ENCODE results near the gene UNC5CL.

The UNC5CL gene

GRCh38 chr6:41062056-41062455, 23.0 kb upstream of the UNC5CL start:
- Histone ChIP-seq H4K8ac (ENCODE audit: low read depth, low read length) (no peak overlapping the region), H2BK5ac (ENCODE audit: low read depth, low read length, poor library complexity) (no peak overlapping the region), H3K36me3 (ENCODE audit: control insufficient read depth in 1 of 2, insufficient read depth in 2 of 2, low read length in 2 of 2) (peaks cover 1 to 2% of the 10 kb centered on the region in 2 experiments), H3K4ac (ENCODE audit: low read depth, low read length) (no peak overlapping the region), H3K9ac (ENCODE audit: low read length) (no peak overlapping the region), H3K9me3 (ENCODE audit: insufficient read depth, low read depth, low read length) (no peaks in the 10 kb centered on the region), H3K4me3 (ENCODE audit: low read depth, low read length) (no peak overlapping the region), H2AK5ac (ENCODE audit: low read length) (no peak overlapping the region), H3K27ac (ENCODE audit: low read depth, low read length) (no peak overlapping the region), H3K27me3 (ENCODE audit: insufficient read depth, low read length) (no peaks in the 10 kb centered on the region), H3K4me2 (ENCODE audit: low read length) (no peak overlapping the region), H3K18ac (ENCODE audit: low read length) (no peak overlapping the region), H3K4me1 (ENCODE audit: control insufficient read depth in 1 of 2, insufficient read depth in 2 of 2, low read length in 2 of 2) (peaks cover 11 to 18% of the 10 kb centered on the region in 2 experiments), H3K79me1 (ENCODE audit: low read length) (peaks cover 5% of the 10 kb centered on the region), H3K79me2 (ENCODE audit: control insufficient read depth, insufficient read depth, low read length, poor library complexity) (no peaks in the 10 kb centered on the region), H3K14ac (ENCODE audit: low read length) (no peak overlapping the region), H3K23ac (ENCODE audit: low read length) (no peak overlapping the region), H2BK120ac (ENCODE audit: insufficient read depth, low read length, poor library complexity) (no peak overlapping the region), H4K91ac (ENCODE audit: low read depth, low read length) (no peak overlapping the region), H2BK12ac (ENCODE audit: low read length) (no peak overlapping the region), H2AFZ (ENCODE audit: insufficient read depth, low read length, poor library complexity) (no peak overlapping the region), H4K12ac (ENCODE audit: low read depth, low read length) (no peak overlapping the region)
- WGBS (ENCODE audit: extremely low coverage, insufficient coverage, insufficient read length), result no CpG with 5 or more reads among the region's 1 CpG
- DNase-seq, result peak; percentile 73 to 93

GRCh38 chr6:41061196-41061726, 22.2 kb upstream of the UNC5CL start:
- Histone ChIP-seq H3K27me3 (ENCODE audit: insufficient read depth, low read length) (no peaks in the 10 kb centered on the region), H2BK12ac (ENCODE audit: low read length) (no peak overlapping the region), H3K79me2 (ENCODE audit: control insufficient read depth, insufficient read depth, low read length, poor library complexity) (no peaks in the 10 kb centered on the region), H4K12ac (ENCODE audit: low read depth, low read length) (no peak overlapping the region), H3K79me1 (ENCODE audit: low read length) (peaks cover 5% of the 10 kb centered on the region), H3K14ac (ENCODE audit: low read length) (no peak overlapping the region), H3K4me2 (ENCODE audit: low read length) (no peak overlapping the region), H3K4me3 (ENCODE audit: low read depth, low read length) (no peak overlapping the region), H4K8ac (ENCODE audit: low read depth, low read length) (no peak overlapping the region), H3K4ac (ENCODE audit: low read depth, low read length) (no peak overlapping the region), H3K9ac (ENCODE audit: low read length) (no peak overlapping the region), H2AFZ (ENCODE audit: insufficient read depth, low read length, poor library complexity) (no peak overlapping the region), H2BK120ac (ENCODE audit: insufficient read depth, low read length, poor library complexity) (no peak overlapping the region), H4K91ac (ENCODE audit: low read depth, low read length) (no peak overlapping the region), H2AK5ac (ENCODE audit: low read length) (no peak overlapping the region), H3K4me1 (ENCODE audit: control insufficient read depth in 1 of 2, insufficient read depth in 2 of 2, low read length in 2 of 2) (peaks cover 11 to 18% of the 10 kb centered on the region in 2 experiments), H3K23ac (ENCODE audit: low read length) (no peak overlapping the region), H3K18ac (ENCODE audit: low read length) (no peak overlapping the region), H3K27ac (ENCODE audit: low read depth, low read length) (no peak overlapping the region), H3K36me3 (ENCODE audit: control insufficient read depth in 1 of 2, insufficient read depth in 2 of 2, low read length in 2 of 2) (peaks cover 1 to 2% of the 10 kb centered on the region in 2 experiments), H2BK5ac (ENCODE audit: low read depth, low read length, poor library complexity) (no peak overlapping the region), H3K9me3 (ENCODE audit: insufficient read depth, low read depth, low read length) (no peaks in the 10 kb centered on the region)
- no CpG with 5 or more reads among the region's 13 CpGs for WGBS (ENCODE audit: extremely low coverage, insufficient coverage, insufficient read length)
- DNase-seq, result peak; percentile 46 to 72

DNA sequence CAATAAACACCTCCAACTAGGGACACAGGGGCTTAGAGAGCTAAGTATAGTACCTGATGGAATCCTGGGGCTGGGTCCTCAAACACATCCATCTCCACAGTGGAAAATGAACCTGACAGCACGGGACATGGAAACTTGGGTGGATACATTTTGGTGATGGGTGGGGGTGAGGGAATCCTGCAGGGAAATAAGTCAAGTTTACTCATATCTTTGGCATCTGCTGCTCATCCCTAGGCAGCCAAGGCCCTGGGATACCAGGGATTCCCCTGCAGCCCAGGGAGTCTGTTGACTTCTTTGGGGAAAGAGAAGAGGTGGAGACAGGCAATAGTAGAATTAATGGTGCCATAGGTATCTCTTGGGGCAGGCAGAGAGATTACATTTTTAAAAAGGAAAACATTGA, 20.5 kb upstream of the UNC5CL start:
- DNase-seq, result peak; percentile 74 to 83
- no peaks in the 10 kb centered on the region for H3K27me3 ChIP-seq (ENCODE audit: insufficient read depth, low read length)
- peaks cover 0 to 2% of the 10 kb centered on the region in 2 experiments for H3K36me3 ChIP-seq (ENCODE audit: control insufficient read depth in 1 of 2, insufficient read depth in 2 of 2, low read length in 2 of 2)
- H2BK5ac ChIP-seq (ENCODE audit: low read depth, low read length, poor library complexity), result peak overlapping the region; percentile 6
- H3K4ac ChIP-seq (ENCODE audit: low read depth, low read length), result no peak overlapping the region
- no peak overlapping the region for H4K12ac ChIP-seq (ENCODE audit: low read depth, low read length)
- WGBS (ENCODE audit: extremely low coverage, insufficient coverage, insufficient read length), result no CpG with 5 or more reads among the region's 1 CpG
- no peaks in the 10 kb centered on the region for H3K9me3 ChIP-seq (ENCODE audit: insufficient read depth, low read depth, low read length)
- H3K18ac ChIP-seq (ENCODE audit: low read length), result no peak overlapping the region
- peak overlapping the region; percentile 1 for H3K27ac ChIP-seq (ENCODE audit: low read depth, low read length)
- H3K79me2 ChIP-seq (ENCODE audit: control insufficient read depth, insufficient read depth, low read length, poor library complexity), result no peaks in the 10 kb centered on the region
- peaks cover 11 to 18% of the 10 kb centered on the region in 2 experiments for H3K4me1 ChIP-seq (ENCODE audit: control insufficient read depth in 1 of 2, insufficient read depth in 2 of 2, low read length in 2 of 2)
- no peak overlapping the region for H3K23ac ChIP-seq (ENCODE audit: low read length)
- H3K14ac ChIP-seq (ENCODE audit: low read length), result no peak overlapping the region
- H3K4me2 ChIP-seq (ENCODE audit: low read length), result no peak overlapping the region
- peak overlapping the region; percentile 16 for H4K91ac ChIP-seq (ENCODE audit: low read depth, low read length)
- H3K79me1 ChIP-seq (ENCODE audit: low read length), result peaks cover 5% of the 10 kb centered on the region
- H2BK12ac ChIP-seq (ENCODE audit: low read length), result peak overlapping the region; percentile 10
- no peak overlapping the region for H3K4me3 ChIP-seq (ENCODE audit: low read depth, low read length)
- no peak overlapping the region for H2AFZ ChIP-seq (ENCODE audit: insufficient read depth, low read length, poor library complexity)
- H2BK120ac ChIP-seq (ENCODE audit: insufficient read depth, low read length, poor library complexity), result peak overlapping the region; percentile 10
- H3K9ac ChIP-seq (ENCODE audit: low read length), result no peak overlapping the region
- H4K8ac ChIP-seq (ENCODE audit: low read depth, low read length), result no peak overlapping the region
- no peak overlapping the region for H2AK5ac ChIP-seq (ENCODE audit: low read length)

DNA sequence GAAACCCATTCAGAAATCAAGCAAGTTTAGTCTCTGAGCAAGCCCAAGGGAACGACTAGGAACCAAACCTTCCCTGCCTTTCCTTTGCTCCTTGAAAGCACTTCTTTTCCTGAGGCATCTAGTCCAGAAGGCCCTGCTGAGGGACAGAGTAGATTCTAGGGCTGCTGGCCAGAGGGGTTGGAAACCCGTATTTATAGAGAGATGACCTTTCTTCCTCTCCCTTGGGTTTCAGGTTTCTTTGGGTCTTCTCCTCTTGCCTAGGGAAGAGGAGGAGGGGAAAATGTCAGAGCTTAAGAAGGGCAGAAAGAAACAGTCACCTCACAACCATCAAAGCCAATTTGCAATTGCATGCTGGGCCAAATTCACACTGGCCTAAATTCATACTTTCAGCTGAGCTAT, 19.8 kb upstream of the UNC5CL start:
- Histone ChIP-seq H3K27ac (ENCODE audit: low read depth, low read length) (peak overlapping the region; percentile 10), H3K79me2 (ENCODE audit: control insufficient read depth, insufficient read depth, low read length, poor library complexity) (no peaks in the 10 kb centered on the region), H4K91ac (ENCODE audit: low read depth, low read length) (peak overlapping the region; percentile 16), H3K14ac (ENCODE audit: low read length) (no peak overlapping the region), H3K23ac (ENCODE audit: low read length) (no peak overlapping the region), H3K4me3 (ENCODE audit: low read depth, low read length) (no peak overlapping the region), H3K79me1 (ENCODE audit: low read length) (peaks cover under 1% of the 10 kb centered on the region), H4K8ac (ENCODE audit: low read depth, low read length) (no peak overlapping the region), H3K4me2 (ENCODE audit: low read length) (no peak overlapping the region), H3K4me1 (ENCODE audit: control insufficient read depth in 1 of 2, insufficient read depth in 2 of 2, low read length in 2 of 2) (peaks cover 11 to 15% of the 10 kb centered on the region in 2 experiments), H2BK120ac (ENCODE audit: insufficient read depth, low read length, poor library complexity) (peak overlapping the region; percentile 10), H3K9me3 (ENCODE audit: insufficient read depth, low read depth, low read length) (no peaks in the 10 kb centered on the region), H2AK5ac (ENCODE audit: low read length) (no peak overlapping the region), H2AFZ (ENCODE audit: insufficient read depth, low read length, poor library complexity) (no peak overlapping the region), H2BK12ac (ENCODE audit: low read length) (peak overlapping the region; percentile 17), H3K27me3 (ENCODE audit: insufficient read depth, low read length) (no peaks in the 10 kb centered on the region), H2BK5ac (ENCODE audit: low read depth, low read length, poor library complexity) (no peak overlapping the region), H3K36me3 (ENCODE audit: control insufficient read depth in 1 of 2, insufficient read depth in 2 of 2, low read length in 2 of 2) (no peaks in the 10 kb centered on the region), H3K4ac (ENCODE audit: low read depth, low read length) (no peak overlapping the region), H4K12ac (ENCODE audit: low read depth, low read length) (no peak overlapping the region), H3K9ac (ENCODE audit: low read length) (no peak overlapping the region), H3K18ac (ENCODE audit: low read length) (no peak overlapping the region)
- peak in 1 of 2 donors; percentile 23 for DNase-seq
- WGBS (ENCODE audit: extremely low coverage, insufficient coverage, insufficient read length), result no CpG with 5 or more reads among the region's 2 CpGs

All from trophoblast cell (in vitro differentiated cells and primary cell).